NB4 (cell line): ENCODE measurements around the gene MRPL27.

ENCODE experiments used
- CTCF ChIP-seq: IDR thresholded peaks from one replicate; pipeline ENCODE4 v1.5.1; 2012; ENCODE audit warnings: low read depth, low read length
- MAX ChIP-seq: IDR thresholded peaks from 2 replicates; pipeline ENCODE4 v1.6.1; 2011; ENCODE audit warnings: low read depth, low read length
- MYC ChIP-seq: IDR thresholded peaks from 2 replicates; pipeline ENCODE4 v1.6.1; 2011; ENCODE audit warnings: low read depth, low read length
- POLR2A ChIP-seq: IDR thresholded peaks from 2 replicates; pipeline ENCODE4 v1.6.1; 2011; ENCODE audit warnings: mild to moderate bottlenecking; ENCODE audit not compliant: insufficient read length; ENCODE audit errors: extremely low read depth

DNA sequence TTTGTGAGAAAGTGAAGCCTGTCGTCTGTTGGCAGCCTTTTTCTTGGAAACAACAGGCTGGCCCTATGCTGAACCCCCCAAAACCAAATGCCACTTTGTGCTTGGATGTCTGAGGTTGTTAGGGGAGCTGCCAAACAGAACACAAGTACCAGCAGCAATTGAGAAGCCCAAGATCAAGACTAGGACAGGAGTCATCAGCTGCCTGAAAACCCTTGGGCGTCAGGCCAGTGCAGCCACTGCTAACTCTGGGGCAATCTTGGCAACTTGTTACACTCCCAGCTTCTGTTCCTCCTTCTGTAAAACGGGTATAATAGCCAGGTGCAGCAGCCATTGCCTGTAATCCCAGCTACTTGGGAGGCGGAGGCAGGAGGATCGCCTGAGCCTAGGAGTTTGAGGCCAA lies 33.6 kb upstream of the MRPL27 start:
- TF ChIP-seq CTCF (no peak), POLR2A (no peak), MYC (no peak), MAX (no peak)
